Measurements from ENCODE around the gene TBC1D14. TPM values are rescaled to one million over a fixed set of nuclear protein-coding genes. Genes with fewer than 3 reads are reported as not detected.

Gene TBC1D14
- total RNA-seq, 1 experiment from 2014 or later, result 50.2 TPM

DNA sequence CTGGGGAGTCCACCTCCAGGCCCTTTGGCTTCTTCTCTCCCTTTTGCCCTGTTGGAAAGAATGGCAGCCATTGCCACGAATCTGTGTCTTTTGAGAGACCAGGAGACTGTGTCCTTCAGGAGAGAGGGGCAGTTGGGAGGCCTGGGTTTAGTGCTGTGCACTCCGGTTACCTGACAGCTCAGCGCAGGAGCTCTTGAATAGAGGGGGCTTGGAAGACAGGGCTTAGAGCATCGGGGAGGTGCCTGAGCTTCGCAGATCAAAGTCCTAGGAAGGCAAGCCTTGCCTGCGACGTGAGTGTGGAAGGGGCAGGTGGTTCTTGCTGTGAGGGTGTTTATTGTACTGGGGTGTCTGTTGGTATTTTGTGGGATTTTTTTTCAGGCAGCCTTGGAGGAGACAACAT is 91.6 kb downstream of the TBC1D14 start:
- Histone ChIP-seq H3K27me3 (ENCODE audit: insufficient read depth, low read length) (no peaks in the 10 kb centered on the region), H2BK15ac (ENCODE audit: low read depth, low read length) (no peak overlapping the region), H3K23ac (ENCODE audit: insufficient read length, low read depth, low read length) (no peak overlapping the region), H4K20me1 (ENCODE audit: control insufficient read depth, insufficient read depth, insufficient read length) (no peaks in the 10 kb centered on the region), H2AK5ac (ENCODE audit: insufficient read length, low read length) (no peak overlapping the region), H3K4me1 (ENCODE audit: insufficient read depth, low read length) (no peaks in the 10 kb centered on the region; the same call in 1 of the 2 replicates), H3K4ac (ENCODE audit: low read depth, low read length) (no peak overlapping the region), H2BK12ac (ENCODE audit: insufficient read length, low read depth, low read length) (no peak overlapping the region), H3K23me2 (ENCODE audit: insufficient read length, low read depth, low read length, poor library complexity, severe bottlenecking) (no peaks in the 10 kb centered on the region), H2BK20ac (ENCODE audit: low read depth, low read length, poor library complexity, severe bottlenecking) (no peak overlapping the region), H3K9me3 (ENCODE audit: control insufficient read depth, low read depth, low read length) (no peaks in the 10 kb centered on the region), H3K4me2 (ENCODE audit: insufficient read depth, insufficient read length, low read length) (no peak overlapping the region), H3K9ac (ENCODE audit: extremely low read depth, insufficient read length, low read length) (no peak overlapping the region), H3K18ac (ENCODE audit: insufficient read length, low read depth, low read length) (no peak overlapping the region), H4K5ac (ENCODE audit: insufficient read length, low read depth, low read length) (no peak overlapping the region), H2AFZ (ENCODE audit: low read length) (no peak overlapping the region), H4K8ac (replicated peaks; ENCODE audit: insufficient read length, low read depth, low read length) (no peak overlapping the region), H2BK120ac (ENCODE audit: low read depth, low read length, poor library complexity, severe bottlenecking) (no peak overlapping the region), H2BK5ac (ENCODE audit: insufficient read length, low read length) (no peak overlapping the region), H3K79me2 (ENCODE audit: insufficient read depth, low read length) (no peaks in the 10 kb centered on the region), H3K79me1 (ENCODE audit: insufficient read depth, low read depth, low read length, poor library complexity, severe bottlenecking) (no peaks in the 10 kb centered on the region), H4K91ac (ENCODE audit: insufficient read length, low read depth, low read length) (no peak overlapping the region), H3K14ac (ENCODE audit: insufficient read depth, low read length) (no peak overlapping the region), H3T11ph (ENCODE audit: low read length) (no peak overlapping the region), H3K27ac (ENCODE audit: insufficient read length, low read depth, low read length) (no peak overlapping the region), H3K56ac (ENCODE audit: insufficient read length, low read depth, low read length) (no peak overlapping the region)
- H3K9me3 Mint-ChIP-seq, result no peaks in the 10 kb centered on the region
- H3K27me3 Mint-ChIP-seq (ENCODE audit: low read depth), result no peaks in the 10 kb centered on the region
- no CpG with 5 or more reads among the region's 7 CpGs for WGBS (ENCODE audit: extremely low coverage, insufficient read length, low lambda C conversion rate)
- no peak overlapping the region for H3K4me3 Mint-ChIP-seq
- TF ChIP-seq CTCF (conservative IDR thresholded peaks at IDR 0.05), result no peak
- DNase-seq, result no peak
- peaks cover 38 to 86% (median 68%) of the 10 kb centered on the region in 3 experiments; a peak in 6 of 7 replicates for H3K36me3 Mint-ChIP-seq (ENCODE audit: insufficient read depth in 1 of 3, low read depth in 3 of 3)
- H3K27ac Mint-ChIP-seq, result no peak overlapping the region
- H3K4me1 Mint-ChIP-seq, result peaks cover 2 to 11% of the 10 kb centered on the region in 2 experiments
